GM06990 (cell line): ENCODE results near the gene VPS18.
A peak's percentile ranks its signal among the peaks of the same experiment; 100 is the strongest.

Source experiments
- DNase-seq: peaks from one replicate; pipeline ENCODE4 v3.0.0-alpha.2; 2011; ENCODE audit not compliant: insufficient read length; ENCODE audit errors: extremely low read depth
- H3K27me3 ChIP-seq: replicated peaks from 2 replicates; pipeline ENCODE4 v1.6.0; 2011; ENCODE audit warnings: low read length; ENCODE audit not compliant: control insufficient read depth, insufficient read depth
- H3K36me3 ChIP-seq: 2 replicates; pipeline ENCODE4 v1.5.1; 2011; ENCODE audit warnings: low read length; ENCODE audit not compliant: control insufficient read depth, insufficient read depth
- H3K4me3 ChIP-seq: replicated peaks from 2 replicates; pipeline ENCODE4 v1.5.1; 2011; ENCODE audit warnings: low read depth, mild to moderate bottlenecking, control low read depth, low read length
- CTCF ChIP-seq: IDR thresholded peaks from 2 replicates; pipeline ENCODE4 v1.5.1; 2011; ENCODE audit warnings: low read length, control low read depth, mild to moderate bottlenecking, inconsistent platforms; ENCODE audit not compliant: insufficient read depth, poor library complexity, severe bottlenecking

The VPS18 gene

GRCh38 chr15:40893733-40894680, at the start of gene VPS18:
Gene VPS18, plus strand, starts transcription at chr15:40894450. Its CDS starts 319 bp downstream, at chr15:40894769.
- Histone ChIP-seq H3K27me3 (no peaks in the 10 kb centered on the region), H3K36me3 (peaks cover 6% of the 10 kb centered on the region), H3K4me3 (peak within 1 kb of the TSS; percentile 95)
- DNase-seq: peak; percentile 95
- peak; percentile 96 for TF ChIP-seq CTCF

- Histone ChIP-seq H3K27me3 (no peaks in the 10 kb centered on the region; the same call in 1 of the 2 replicates), H3K36me3 (no peaks in the 10 kb centered on the region), H3K4me3 (peak overlapping the region; percentile 66)
- TF ChIP-seq CTCF: no peak
- no peak for DNase-seq
Measured at GRCh38 chr15:40844696-40845030, 49.6 kb upstream of the VPS18 start.

- Histone ChIP-seq H3K4me3 (peak overlapping the region; percentile 66), H3K36me3 (no peaks in the 10 kb centered on the region), H3K27me3 (no peaks in the 10 kb centered on the region; the same call in 1 of the 2 replicates)
- no peak for TF ChIP-seq CTCF
- DNase-seq: no peak
Measured at GRCh38 chr15:40845036-40845435, 49.2 kb upstream of the VPS18 start.

- Histone ChIP-seq H3K27me3 (no peaks in the 10 kb centered on the region; the same call in 1 of the 2 replicates), H3K36me3 (no peaks in the 10 kb centered on the region), H3K4me3 (no peak overlapping the region)
- no peak for DNase-seq
- TF ChIP-seq CTCF: no peak
Measured at GRCh38 chr15:40845511-40846284, 48.6 kb upstream of the VPS18 start.

- no peak for DNase-seq
- Histone ChIP-seq H3K36me3 (no peaks in the 10 kb centered on the region), H3K27me3 (no peaks in the 10 kb centered on the region; the same call in 1 of the 2 replicates), H3K4me3 (no peak overlapping the region)
- TF ChIP-seq CTCF: no peak
Measured at GRCh38 chr15:40846841-40847222, 47.4 kb upstream of the VPS18 start.
